Effector memory CD4-positive, alpha-beta T cell (primary cell): ENCODE results near the gene PPP1R13L.
"Not testable (repeated sequence)": the region's sequence is repeated elsewhere in the genome, so short reads cannot be mapped to it uniquely, and the experiment has no call there.

Experiments
- DNase-seq, 3 donors: peaks; one replicate each; pipeline ENCODE4 v3.0.0-alpha.2; 2020
- H3K27ac ChIP-seq: 2 replicates; pipeline ENCODE4 v1.7.0; 2013; ENCODE audit warnings: mild to moderate bottlenecking, low read length, moderate library complexity; ENCODE audit not compliant: insufficient read depth, poor library complexity, severe bottlenecking
- H3K27me3 ChIP-seq: replicated peaks from 2 replicates; pipeline ENCODE4 v1.7.0; 2013; ENCODE audit warnings: mild to moderate bottlenecking, low read length; ENCODE audit not compliant: insufficient read depth, control insufficient read depth, poor library complexity, severe bottlenecking
- H3K36me3 ChIP-seq: 2 replicates; pipeline ENCODE4 v1.7.0; 2013; ENCODE audit warnings: mild to moderate bottlenecking, low read length, moderate library complexity; ENCODE audit not compliant: control insufficient read depth, insufficient read depth
- H3K4me1 ChIP-seq: 2 replicates; pipeline ENCODE4 v1.7.0; 2013; ENCODE audit warnings: low read length, mild to moderate bottlenecking; ENCODE audit not compliant: control insufficient read depth, insufficient read depth, poor library complexity, severe bottlenecking
- H3K4me3 ChIP-seq: 2 replicates; pipeline ENCODE4 v1.7.0; 2013; ENCODE audit warnings: low read length, low read depth, mild to moderate bottlenecking; ENCODE audit not compliant: insufficient read depth, poor library complexity, severe bottlenecking
- H3K9me3 ChIP-seq: 2 replicates; pipeline ENCODE4 v1.7.0; 2013; ENCODE audit warnings: mild to moderate bottlenecking, low read length, moderate library complexity; ENCODE audit not compliant: control insufficient read depth

Gene PPP1R13L

GRCh38 chr19:45408121-45408520 is 3.3 kb upstream of the PPP1R13L start:
- Histone ChIP-seq H3K27ac (no peak overlapping the region), H3K27me3 (peaks cover 14% of the 10 kb centered on the region), H3K36me3 (no peaks in the 10 kb centered on the region), H3K4me3 (no peak overlapping the region), H3K9me3 (no peaks in the 10 kb centered on the region), H3K4me1 (peaks cover 32% of the 10 kb centered on the region)
- DNase-seq, result no peak

- not testable (repeated sequence) for DNase-seq, H3K36me3 ChIP-seq, H3K9me3 ChIP-seq, H3K27ac ChIP-seq, H3K4me3 ChIP-seq
- Histone ChIP-seq H3K27me3 (peaks cover 14% of the 10 kb centered on the region), H3K4me1 (peaks cover 32% of the 10 kb centered on the region)
Measured at GRCh38 chr19:45407585-45407984, 2.7 kb upstream of the PPP1R13L start.

- H3K4me1 ChIP-seq, result peaks cover 32% of the 10 kb centered on the region
- no peaks in the 10 kb centered on the region for H3K9me3 ChIP-seq
- peak overlapping the region; percentile 80 for H3K4me3 ChIP-seq
- H3K27me3 ChIP-seq, result peaks cover 14% of the 10 kb centered on the region
- no peak overlapping the region for H3K27ac ChIP-seq
- DNase-seq, result no peak
- H3K36me3 ChIP-seq, result no peaks in the 10 kb centered on the region
Measured at GRCh38 chr19:45407091-45407375, 2.2 kb upstream of the PPP1R13L start.

- peak within 1 kb of the TSS; percentile 80 for H3K4me3 ChIP-seq
- peak within 1 kb of the TSS; percentile 73 for H3K27ac ChIP-seq
- no peaks in the 10 kb centered on the region for H3K36me3 ChIP-seq
- DNase-seq, result peak; percentile 46 to 65 (median 57)
- H3K4me1 ChIP-seq, result peaks cover 32% of the 10 kb centered on the region
- peaks cover 14% of the 10 kb centered on the region for H3K27me3 ChIP-seq
- no peaks in the 10 kb centered on the region for H3K9me3 ChIP-seq
Measured at GRCh38 chr19:45406226-45407090, 1.6 kb upstream of the PPP1R13L start, which contains the start of gene POLR1G. Gene POLR1G (plus strand): TSS chr19:45406644. CDS start chr19:45406697, 53 bp downstream.

GRCh38 chr19:45405435-45406225 is 761 bp upstream of the PPP1R13L start:
- Histone ChIP-seq H3K4me1 (peaks cover 32% of the 10 kb centered on the region), H3K9me3 (no peaks in the 10 kb centered on the region), H3K4me3 (peak overlapping the region; percentile 80), H3K27me3 (peaks cover 14% of the 10 kb centered on the region), H3K27ac (peak overlapping the region; percentile 73), H3K36me3 (no peaks in the 10 kb centered on the region)
- DNase-seq, result peak; percentile 72 to 77 (median 74)

- Histone ChIP-seq H3K27ac (no peak overlapping the region), H3K4me3 (peak overlapping the region; percentile 80), H3K4me1 (peaks cover 32% of the 10 kb centered on the region), H3K36me3 (no peaks in the 10 kb centered on the region), H3K27me3 (peaks cover 14% of the 10 kb centered on the region), H3K9me3 (no peaks in the 10 kb centered on the region)
- DNase-seq, result peak; percentile 39 to 42 (median 41)
Measured at GRCh38 chr19:45403781-45404556, 900 bp downstream of the PPP1R13L start.

- no peak overlapping the region for H3K27ac ChIP-seq
- H3K36me3 ChIP-seq, result no peaks in the 10 kb centered on the region
- H3K4me3 ChIP-seq, result no peak overlapping the region
Measured at GRCh38 chr19:45403272-45403671, 1.6 kb downstream of the PPP1R13L start.

GRCh38 chr19:45402298-45403061 is 2.4 kb downstream of the PPP1R13L start:
- no peak overlapping the region for H3K27ac ChIP-seq
- peaks cover 40% of the 10 kb centered on the region for H3K4me1 ChIP-seq
- no peak overlapping the region for H3K4me3 ChIP-seq
- H3K36me3 ChIP-seq, result no peaks in the 10 kb centered on the region
- H3K9me3 ChIP-seq, result no peaks in the 10 kb centered on the region
- peaks cover 14% of the 10 kb centered on the region for H3K27me3 ChIP-seq
- DNase-seq, result no peak

More at GRCh38 chr19:45403272-45403671, 1.6 kb downstream of the PPP1R13L start:
- peaks cover 38% of the 10 kb centered on the region for H3K4me1 ChIP-seq
- no peaks in the 10 kb centered on the region for H3K9me3 ChIP-seq
- DNase-seq, result no peak
- peaks cover 14% of the 10 kb centered on the region for H3K27me3 ChIP-seq

GRCh38 chr19:45401815-45402214 is 3.1 kb downstream of the PPP1R13L start:
- Histone ChIP-seq H3K9me3 (no peaks in the 10 kb centered on the region), H3K4me3 (no peak overlapping the region), H3K4me1 (peaks cover 36% of the 10 kb centered on the region), H3K27me3 (peaks cover 14% of the 10 kb centered on the region), H3K36me3 (no peaks in the 10 kb centered on the region), H3K27ac (no peak overlapping the region)
- DNase-seq, result no peak
